CD14-positive monocyte (primary cell): ENCODE data around the gene OR10D3. TPM values are rescaled to one million over a fixed set of nuclear protein-coding genes. Genes with fewer than 3 reads are reported as not detected.

Source experiments
- DNase-seq, 3 donors: peaks; one replicate each; pipeline ENCODE4 v3.0.0-alpha.2; 2011 to 2022
- H2AFZ ChIP-seq: 2 replicates; pipeline ENCODE4 v1.6.0; 2012; ENCODE audit warnings: mild to moderate bottlenecking, low read depth, low read length, inconsistent platforms; ENCODE audit not compliant: insufficient read depth, poor library complexity, severe bottlenecking
- H3K27ac ChIP-seq, 2 donors: 1 replicate in 1 of 2; 2 replicates in 1 of 2; pipeline ENCODE4 v1.5.1; 2012 to 2013; ENCODE audit warnings: low read length in 2 of 2, control low read depth in 1 of 2, inconsistent platforms in 1 of 2, low read depth in 1 of 2, mild to moderate bottlenecking in 1 of 2
- H3K27me3 ChIP-seq, 2 donors: one replicate each; pipeline versions ENCODE4 v1.6.0 to v1.6.1; 2011 to 2013; ENCODE audit warnings: low read length in 2 of 2; ENCODE audit not compliant: control insufficient read depth in 2 of 2, insufficient read depth in 2 of 2
- H3K36me3 ChIP-seq, 2 donors: replicated peaks in 1 of 2; 1 replicate in 1 of 2; 2 replicates in 1 of 2; pipeline versions ENCODE4 v1.5.1 to v1.6.1; 2012 to 2013; ENCODE audit warnings: low read length in 2 of 2, control low read depth in 1 of 2, inconsistent platforms in 1 of 2, mild to moderate bottlenecking in 1 of 2; ENCODE audit not compliant: insufficient read depth in 2 of 2, control insufficient read depth in 1 of 2
- H3K4me1 ChIP-seq, 2 donors: 1 replicate in 1 of 2; 2 replicates in 1 of 2; pipeline versions ENCODE4 v1.5.1 to v1.6.1; 2012 to 2013; ENCODE audit warnings: low read length in 2 of 2, control low read depth in 1 of 2, inconsistent platforms in 1 of 2, mild to moderate bottlenecking in 1 of 2, moderate library complexity in 1 of 2; ENCODE audit not compliant: insufficient read depth in 2 of 2, control insufficient read depth in 1 of 2
- H3K4me2 ChIP-seq: replicated peaks from 2 replicates; pipeline ENCODE3; 2012; ENCODE audit warnings: low read length, moderate library complexity, mild to moderate bottlenecking; ENCODE audit not compliant: poor library complexity, severe bottlenecking; ENCODE audit errors: extremely low read depth
- H3K4me3 ChIP-seq, 3 experiments: fragments of 200-600 bp in 1 of 3; sonication (generic) in 1 of 3; replicated peaks in 1 of 3; 1 replicate in 2 of 3; 2 replicates in 1 of 3; pipeline ENCODE4 v1.5.1; 2011 to 2013; ENCODE audit warnings: low read length in 3 of 3, mild to moderate bottlenecking in 3 of 3, control low read depth in 2 of 3, low read depth in 2 of 3, inconsistent platforms in 1 of 3, moderate library complexity in 1 of 3
- H3K79me2 ChIP-seq: 2 replicates; pipeline ENCODE4 v1.6.0; 2012; ENCODE audit warnings: mild to moderate bottlenecking, control low read depth, inconsistent platforms, low read length, moderate library complexity; ENCODE audit not compliant: insufficient read depth
- H3K9ac ChIP-seq: 2 replicates; pipeline ENCODE4 v1.6.0; 2017; ENCODE audit warnings: low read length, mild to moderate bottlenecking; ENCODE audit not compliant: insufficient read depth, poor library complexity, severe bottlenecking
- H3K9me3 ChIP-seq, 2 donors: replicated peaks in 1 of 2; 1 replicate in 1 of 2; 2 replicates in 1 of 2; pipeline versions ENCODE4 v1.5.1 to v1.6.1; 2012 to 2013; ENCODE audit warnings: low read length in 2 of 2, control low read depth in 1 of 2; ENCODE audit not compliant: control insufficient read depth in 1 of 2, insufficient read depth in 1 of 2
- H4K20me1 ChIP-seq: 2 replicates; pipeline ENCODE4 v1.6.0; 2012; ENCODE audit warnings: mild to moderate bottlenecking, low read length, control low read depth, moderate library complexity; ENCODE audit not compliant: insufficient read depth
- H3K27ac Mint-ChIP-seq, 7 donors: one replicate each; pipeline ENCODE4 v1.8.0; 2020; ENCODE audit warnings: mild to moderate bottlenecking in 7 of 7, mixed read lengths in 7 of 7, moderate library complexity in 6 of 7, inconsistent platforms in 2 of 7
- H3K27me3 Mint-ChIP-seq, 3 donors: one replicate each; pipeline ENCODE4 v1.8.0; 2021 to 2022; ENCODE audit warnings: low read depth in 3 of 3, mild to moderate bottlenecking in 3 of 3, mixed read lengths in 3 of 3, moderate library complexity in 3 of 3, inconsistent platforms in 1 of 3
- H3K36me3 Mint-ChIP-seq, 2 donors: one replicate each; pipeline ENCODE4 v1.8.0; 2020; ENCODE audit warnings: mixed read lengths in 2 of 2, inconsistent platforms in 1 of 2, mild to moderate bottlenecking in 1 of 2
- H3K4me1 Mint-ChIP-seq: one replicate; pipeline ENCODE4 v1.8.0; 2020; ENCODE audit warnings: mild to moderate bottlenecking, mixed read lengths
- H3K4me3 Mint-ChIP-seq, 2 donors: one replicate each; pipeline ENCODE4 v1.8.0; 2020; ENCODE audit warnings: mild to moderate bottlenecking in 2 of 2, mixed read lengths in 2 of 2, moderate library complexity in 1 of 2
- H3K9me3 Mint-ChIP-seq, 7 donors: one replicate each; pipeline ENCODE4 v1.8.0; 2020 to 2022; ENCODE audit warnings: mixed read lengths in 7 of 7, mild to moderate bottlenecking in 6 of 7, moderate library complexity in 6 of 7, inconsistent platforms in 2 of 7
- WGBS: methylation state at CpG from one replicate; pipeline ENCODE4 v1.1.5; 2013; ENCODE audit warnings: missing lambda C conversion rate; ENCODE audit not compliant: insufficient coverage; 5-methylcytosine and 5-hydroxymethylcytosine counted together
- intact Hi-C, 2 donors: fragments of 100-400 bp; cut with micrococcal nuclease; formaldehyde crosslinking; loops; one replicate each; pipeline versions ENCODE4 v1.15.0 to v1.15.1; 2023
- polyA plus RNA-seq, 3 donors: library from polyadenylated mRNA; depleted of rRNA in 1 of 3; unstranded in 2 of 3; stranded (reverse) in 1 of 3; fragments of 300-500 nt in 2 of 3; fragments of >200 nt in 1 of 3; fragmentation: Illumina TruSeq in 2 of 3; gene quantifications; 1 replicate in 2 of 3; 2 replicates in 1 of 3; pipeline ENCODE4 v1.2.3, GENCODE V29; 2012 to 2021
- TF ChIP-seq, protein P1 (sequence below): fragments of 200-600 bp; IDR thresholded peaks from one replicate; pipeline ENCODE4 v1.8.0; 2022; ENCODE audit warnings: antibody characterized with exemption, mild to moderate bottlenecking

The OR10D3 gene
- polyA plus RNA-seq, 3 donors = not detected

- Histone ChIP-seq H3K79me2 (no peaks in the 10 kb centered on the region), H4K20me1 (no peaks in the 10 kb centered on the region), H3K27me3 (no peaks in the 10 kb centered on the region), H3K36me3 (no peaks in the 10 kb centered on the region), H3K4me1 (peaks cover 14 to 15% of the 10 kb centered on the region in 2 donors), H3K9ac (no peak overlapping the region), H2AFZ (no peak overlapping the region), H3K4me3 (no peak overlapping the region), H3K4me2 (no peak overlapping the region), H3K9me3 (no peaks in the 10 kb centered on the region), H3K27ac (peak overlapping the region in 1 of 2 donors; percentile 80)
- H3K27ac Mint-ChIP-seq = peak overlapping the region in 4 of 7 donors; percentile 2 to 91 (median 53)
- intact Hi-C loops = loop anchor here (5.0 kb wide), 1 partner anchor 122 kb away; no protein-coding TSS in a partner anchor
- TF ChIP-seq, protein P1, sequence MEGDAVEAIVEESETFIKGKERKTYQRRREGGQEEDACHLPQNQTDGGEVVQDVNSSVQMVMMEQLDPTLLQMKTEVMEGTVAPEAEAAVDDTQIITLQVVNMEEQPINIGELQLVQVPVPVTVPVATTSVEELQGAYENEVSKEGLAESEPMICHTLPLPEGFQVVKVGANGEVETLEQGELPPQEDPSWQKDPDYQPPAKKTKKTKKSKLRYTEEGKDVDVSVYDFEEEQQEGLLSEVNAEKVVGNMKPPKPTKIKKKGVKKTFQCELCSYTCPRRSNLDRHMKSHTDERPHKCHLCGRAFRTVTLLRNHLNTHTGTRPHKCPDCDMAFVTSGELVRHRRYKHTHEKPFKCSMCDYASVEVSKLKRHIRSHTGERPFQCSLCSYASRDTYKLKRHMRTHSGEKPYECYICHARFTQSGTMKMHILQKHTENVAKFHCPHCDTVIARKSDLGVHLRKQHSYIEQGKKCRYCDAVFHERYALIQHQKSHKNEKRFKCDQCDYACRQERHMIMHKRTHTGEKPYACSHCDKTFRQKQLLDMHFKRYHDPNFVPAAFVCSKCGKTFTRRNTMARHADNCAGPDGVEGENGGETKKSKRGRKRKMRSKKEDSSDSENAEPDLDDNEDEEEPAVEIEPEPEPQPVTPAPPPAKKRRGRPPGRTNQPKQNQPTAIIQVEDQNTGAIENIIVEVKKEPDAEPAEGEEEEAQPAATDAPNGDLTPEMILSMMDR = no peak
- H3K27me3 Mint-ChIP-seq = peaks cover 0 to 3% (median 2%) of the 10 kb centered on the region in 3 donors
- WGBS = 100% methylated on average over 1 of the region's 6 CpGs
- H3K36me3 Mint-ChIP-seq = no peaks in the 10 kb centered on the region
- no peak overlapping the region for H3K4me3 Mint-ChIP-seq
- DNase-seq = peak in 1 of 3 donors; percentile 3
- H3K4me1 Mint-ChIP-seq = peaks cover 18% of the 10 kb centered on the region
- no peaks in the 10 kb centered on the region for H3K9me3 Mint-ChIP-seq
These were observed 11.4 kb downstream of the OR10D3 start for GRCh38 chr11:124194293-124195188.

DNA sequence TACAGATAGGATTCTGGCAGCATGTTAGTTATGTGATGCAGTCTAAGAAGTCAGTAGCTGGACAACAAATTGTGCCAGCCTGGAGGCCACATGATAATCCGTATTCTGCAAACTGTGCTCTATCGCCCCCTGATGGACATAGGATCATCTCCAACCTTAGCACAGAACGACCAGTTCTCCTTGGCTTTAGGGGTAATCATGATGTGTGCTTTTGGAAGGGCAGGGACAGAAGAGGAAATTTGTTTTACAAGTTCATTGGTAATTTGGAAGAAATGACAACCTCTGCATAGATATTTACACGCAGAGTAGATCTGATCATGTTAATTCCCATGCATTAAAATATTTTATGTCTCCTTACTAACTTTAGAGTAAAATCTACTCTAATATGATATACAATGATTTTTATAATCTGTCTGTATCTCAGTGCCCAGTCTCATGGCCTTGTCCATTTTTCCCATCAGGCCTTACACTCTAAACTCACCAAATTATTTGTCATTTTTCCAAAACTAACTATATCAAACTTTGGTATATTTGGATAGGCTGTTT lies 12.1 kb downstream of the OR10D3 start:
- intact Hi-C loops = loop anchor here in 1 of 2 donors (5.0 kb wide), 1 partner anchor 123 kb away; no protein-coding TSS in a partner anchor
- TF ChIP-seq, protein P1 = peak; percentile 90
- no CpG with 5 or more reads among the region's 4 CpGs for WGBS

More for the DNA sequence above, 12.1 kb downstream of the OR10D3 start:
- Mint-ChIP-seq H3K9me3 (no peaks in the 10 kb centered on the region), H3K27me3 (peaks cover 0 to 3% (median 2%) of the 10 kb centered on the region in 3 donors), H3K4me3 (no peak overlapping the region), H3K36me3 (no peaks in the 10 kb centered on the region), H3K4me1 (peaks cover 18% of the 10 kb centered on the region), H3K27ac (peak overlapping the region in 1 of 7 donors; percentile 38)
- Histone ChIP-seq H2AFZ (no peak overlapping the region), H3K9me3 (no peaks in the 10 kb centered on the region), H3K4me2 (no peak overlapping the region), H3K79me2 (no peaks in the 10 kb centered on the region), H3K9ac (no peak overlapping the region), H4K20me1 (no peaks in the 10 kb centered on the region), H3K4me1 (peaks cover 14 to 15% of the 10 kb centered on the region in 2 donors), H3K4me3 (no peak overlapping the region), H3K27ac (no peak overlapping the region), H3K27me3 (no peaks in the 10 kb centered on the region), H3K36me3 (no peaks in the 10 kb centered on the region)
- DNase-seq = peak; percentile 63 to 76 (median 70)
